ENCODE measurements around the gene MGP. TPM values are rescaled to one million over a fixed set of nuclear protein-coding genes. Genes with fewer than 3 reads are reported as not detected.
A peak's percentile ranks its signal among the peaks of the same experiment; 100 is the strongest.

The MGP gene
- polyA plus RNA-seq, 1 donor from 2014 or later: 0.90 TPM

- H2AFZ ChIP-seq (ENCODE audit: low read depth, low read length): no peak overlapping the region
These were observed 39.5 kb downstream of the MGP start for GRCh38 chr12:14846042-14846587.

GRCh38 chr12:14845350-14845750 lies 40.3 kb downstream of the MGP start:
- Histone ChIP-seq H3K36me3 (ENCODE audit: insufficient read depth, low read length) (no peaks in the 10 kb centered on the region), H3K4me3 (ENCODE audit: low read length) (no peak overlapping the region), H3K27me3 (ENCODE audit: insufficient read depth, low read depth, low read length) (no peaks in the 10 kb centered on the region), H3K27ac (ENCODE audit: low read length) (no peak overlapping the region), H3F3A (ENCODE audit: insufficient read depth, low read length, poor library complexity, severe bottlenecking) (no peaks in the 10 kb centered on the region), H2AFZ (ENCODE audit: low read depth, low read length) (no peak overlapping the region), H3K9me3 (ENCODE audit: low read length) (no peaks in the 10 kb centered on the region), H3K9ac (ENCODE audit: low read length) (no peak overlapping the region), H3K79me2 (replicated peaks; ENCODE audit: insufficient read depth, low read length) (no peaks in the 10 kb centered on the region), H3K9me2 (ENCODE audit: insufficient read depth, low read length) (no peaks in the 10 kb centered on the region), H4K20me1 (ENCODE audit: insufficient read depth) (no peaks in the 10 kb centered on the region), H3K4me2 (ENCODE audit: low read length) (no peak overlapping the region)
- peak; percentile 97 for TF ChIP-seq SMC3 (conservative IDR thresholded peaks at IDR 0.05; ENCODE audit: poor library complexity)
- TF ChIP-seq MXI1 (conservative IDR thresholded peaks at IDR 0.05; ENCODE audit: poor library complexity, severe bottlenecking): no peak
- no peak for TF ChIP-seq EZH2 (IDR thresholded peaks at IDR 0.05; ENCODE audit: borderline replicate concordance, insufficient read depth, low read length, poor library complexity, severe bottlenecking)
- TF ChIP-seq EP300 (conservative IDR thresholded peaks at IDR 0.05; ENCODE audit: poor library complexity, severe bottlenecking): no peak
- TF ChIP-seq TAF1 (IDR thresholded peaks at IDR 0.05; ENCODE audit: low read depth): no peak
- peak; percentile 86 for TF ChIP-seq CTCF (IDR thresholded peaks at IDR 0.05; ENCODE audit: poor library complexity, severe bottlenecking)
- TF ChIP-seq RAD21 (conservative IDR thresholded peaks at IDR 0.05): peak; percentile 91

More at GRCh38 chr12:14846042-14846587, 39.5 kb downstream of the MGP start:
- Histone ChIP-seq H3K27me3 (ENCODE audit: insufficient read depth, low read depth, low read length) (no peaks in the 10 kb centered on the region), H3K79me2 (replicated peaks; ENCODE audit: insufficient read depth, low read length) (no peaks in the 10 kb centered on the region), H3F3A (ENCODE audit: insufficient read depth, low read length, poor library complexity, severe bottlenecking) (no peaks in the 10 kb centered on the region), H3K4me2 (ENCODE audit: low read length) (no peak overlapping the region), H3K9ac (ENCODE audit: low read length) (no peak overlapping the region), H3K27ac (ENCODE audit: low read length) (no peak overlapping the region), H3K36me3 (ENCODE audit: insufficient read depth, low read length) (no peaks in the 10 kb centered on the region), H3K9me2 (ENCODE audit: insufficient read depth, low read length) (no peaks in the 10 kb centered on the region), H4K20me1 (ENCODE audit: insufficient read depth) (no peaks in the 10 kb centered on the region), H3K4me3 (ENCODE audit: low read length) (no peak overlapping the region), H3K9me3 (ENCODE audit: low read length) (no peaks in the 10 kb centered on the region)
- TF ChIP-seq CTCF (IDR thresholded peaks at IDR 0.05; ENCODE audit: poor library complexity, severe bottlenecking) (no peak), SMC3 (conservative IDR thresholded peaks at IDR 0.05; ENCODE audit: poor library complexity) (no peak), TAF1 (IDR thresholded peaks at IDR 0.05; ENCODE audit: low read depth) (no peak), EZH2 (IDR thresholded peaks at IDR 0.05; ENCODE audit: borderline replicate concordance, insufficient read depth, low read length, poor library complexity, severe bottlenecking) (no peak), POLR2AphosphoS5 (IDR thresholded peaks at IDR 0.05) (no peak), REST (IDR thresholded peaks at IDR 0.05; ENCODE audit: borderline replicate concordance) (no peak), RAD21 (conservative IDR thresholded peaks at IDR 0.05) (no peak)
